Middle frontal gyrus (tissue), 1 donor: ENCODE results near the gene DENND1A.
A peak's percentile ranks its signal among the peaks of the same experiment; 100 is the strongest.
"Not testable (repeated sequence)": the region's sequence is repeated elsewhere in the genome, so short reads cannot be mapped to it uniquely, and the experiment has no call there.

Experiments
- DNase-seq: peaks from one replicate; pipeline ENCODE4 v3.0.0-alpha.2; 2015; ENCODE audit warnings: low spot score; ENCODE audit errors: extremely low spot score

The DENND1A gene

GRCh38 chr9:123347289-123348060, 582.5 kb downstream of the DENND1A start:
- DNase-seq, result no peak

- no peak for DNase-seq
These were observed 583.1 kb downstream of the DENND1A start for GRCh38 chr9:123346826-123347225.

- no peak for DNase-seq
These were observed 583.9 kb downstream of the DENND1A start for GRCh38 chr9:123346026-123346425.

GRCh38 chr9:123345567-123345955, 584.4 kb downstream of the DENND1A start:
- DNase-seq, result no peak

GRCh38 chr9:123344192-123344949, 585.6 kb downstream of the DENND1A start:
- no peak for DNase-seq

- no peak for DNase-seq
These were observed 586.3 kb downstream of the DENND1A start for GRCh38 chr9:123343443-123344191.

- no peak for DNase-seq
These were observed 587.7 kb downstream of the DENND1A start for GRCh38 chr9:123342247-123342646.

GRCh38 chr9:123341816-123342215, 588.1 kb downstream of the DENND1A start:
- DNase-seq, result no peak

- DNase-seq, result no peak
These were observed 590.0 kb downstream of the DENND1A start for GRCh38 chr9:123339666-123340510.

GRCh38 chr9:123338710-123339665, 590.9 kb downstream of the DENND1A start:
- peak; percentile 72 for DNase-seq

- no peak for DNase-seq
These were observed 592.0 kb downstream of the DENND1A start for GRCh38 chr9:123337971-123338370.

- DNase-seq, result no peak
These were observed 593.0 kb downstream of the DENND1A start for GRCh38 chr9:123336959-123337358.

- DNase-seq, result no peak
These were observed 593.5 kb downstream of the DENND1A start for GRCh38 chr9:123336449-123336848.

GRCh38 chr9:123335986-123336329, 594.0 kb downstream of the DENND1A start:
- DNase-seq, result no peak

- DNase-seq, result no peak
These were observed 594.5 kb downstream of the DENND1A start for GRCh38 chr9:123335193-123335985.

GRCh38 chr9:123334639-123335038, 595.3 kb downstream of the DENND1A start:
- DNase-seq, result no peak

GRCh38 chr9:123333058-123333669, 596.8 kb downstream of the DENND1A start:
- DNase-seq, result not testable (repeated sequence)

- no peak for DNase-seq
These were observed 598.4 kb downstream of the DENND1A start for GRCh38 chr9:123331346-123332060.
